Spleen (tissue), 7 donors: ENCODE measurements around the gene ARVCF.

Experiments used
- POLR2A ChIP-seq, 3 donors: fragments of 450-650 bp; IDR thresholded peaks; one replicate each; pipeline ENCODE4 v1.5.1; 2017; ENCODE audit warnings: antibody characterized with exemption in 3 of 3, mild to moderate bottlenecking in 1 of 3
- TF ChIP-seq, protein P1 (sequence below), 11 experiments: fragments of 200-600 bp in 7 of 11; fragments of 450-650 bp in 4 of 11; sonication (generic) in 4 of 11; IDR thresholded peaks in 8 of 11; conservative IDR thresholded peaks in 3 of 11; 1 replicate in 7 of 11; 2 replicates in 4 of 11; pipeline versions ENCODE4 v1.4.0 to v1.8.0; 2016 to 2021; ENCODE audit warnings: antibody characterized with exemption in 11 of 11, inconsistent platforms in 4 of 11, mild to moderate bottlenecking in 1 of 11
- donor health status: DM: no; HTN: no; CAD: no; lungs with moderate emphysema.
- donor health status: DM: no; HTN: no; CAD: no.
- donor health status: DM: no; HTN: no; CAD: no.

- TF ChIP-seq, protein P1, sequence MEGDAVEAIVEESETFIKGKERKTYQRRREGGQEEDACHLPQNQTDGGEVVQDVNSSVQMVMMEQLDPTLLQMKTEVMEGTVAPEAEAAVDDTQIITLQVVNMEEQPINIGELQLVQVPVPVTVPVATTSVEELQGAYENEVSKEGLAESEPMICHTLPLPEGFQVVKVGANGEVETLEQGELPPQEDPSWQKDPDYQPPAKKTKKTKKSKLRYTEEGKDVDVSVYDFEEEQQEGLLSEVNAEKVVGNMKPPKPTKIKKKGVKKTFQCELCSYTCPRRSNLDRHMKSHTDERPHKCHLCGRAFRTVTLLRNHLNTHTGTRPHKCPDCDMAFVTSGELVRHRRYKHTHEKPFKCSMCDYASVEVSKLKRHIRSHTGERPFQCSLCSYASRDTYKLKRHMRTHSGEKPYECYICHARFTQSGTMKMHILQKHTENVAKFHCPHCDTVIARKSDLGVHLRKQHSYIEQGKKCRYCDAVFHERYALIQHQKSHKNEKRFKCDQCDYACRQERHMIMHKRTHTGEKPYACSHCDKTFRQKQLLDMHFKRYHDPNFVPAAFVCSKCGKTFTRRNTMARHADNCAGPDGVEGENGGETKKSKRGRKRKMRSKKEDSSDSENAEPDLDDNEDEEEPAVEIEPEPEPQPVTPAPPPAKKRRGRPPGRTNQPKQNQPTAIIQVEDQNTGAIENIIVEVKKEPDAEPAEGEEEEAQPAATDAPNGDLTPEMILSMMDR (IDR thresholded peaks at IDR 0.05 in 8 of 11, conservative IDR thresholded peaks at IDR 0.05 in 3 of 11): no peak
- TF ChIP-seq POLR2A (IDR thresholded peaks at IDR 0.05): no peak
These were observed 84.0 kb downstream of the ARVCF start for GRCh38 chr22:19932367-19933206.
